ENCODE measurements around the gene ASAP3. TPM values are rescaled to one million over a fixed set of nuclear protein-coding genes. Genes with fewer than 3 reads are reported as not detected.
"Not testable (repeated sequence)": the region's sequence is repeated elsewhere in the genome, so short reads cannot be mapped to it uniquely, and the experiment has no call there.

ASAP3 gene
- total RNA-seq, 4 donors from 2014 or later = 69.3 to 75.7 (median 73.6) TPM

DNA sequence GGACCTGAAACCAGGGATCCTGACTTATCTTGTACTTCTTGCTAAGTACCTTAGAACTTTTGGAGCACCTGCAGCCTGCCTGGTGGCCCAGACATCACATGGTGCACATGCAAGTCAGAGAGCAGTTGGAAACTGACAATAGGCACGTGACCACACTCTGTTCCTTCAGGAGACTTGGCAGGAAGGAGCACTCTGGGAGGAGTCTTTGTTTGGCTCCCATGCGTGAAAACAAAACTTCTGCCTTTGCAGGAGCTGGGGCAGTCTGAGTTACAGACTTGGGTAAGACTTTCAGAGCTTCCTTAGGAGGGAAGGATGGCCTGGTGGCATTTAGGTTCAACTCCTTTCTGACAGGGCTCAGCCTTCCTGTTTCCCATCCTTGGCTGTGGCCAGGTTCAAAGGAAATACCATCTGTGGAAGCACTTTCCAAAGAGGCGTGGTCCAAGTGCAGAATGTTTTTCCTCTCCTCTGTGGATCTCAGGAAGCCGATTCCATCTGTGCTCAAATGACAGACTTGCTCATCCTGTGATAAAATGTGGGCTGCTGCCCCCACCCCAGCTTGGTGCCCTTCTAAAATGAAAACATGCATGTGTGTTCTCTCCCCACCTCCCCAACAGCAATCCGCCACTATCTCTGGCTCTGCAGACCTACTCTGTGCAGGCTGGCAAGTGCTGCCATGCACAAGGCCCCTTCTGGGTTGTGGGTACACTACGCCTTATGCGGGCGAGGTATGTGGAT lies 100.2 kb downstream of the ASAP3 start:
- Histone ChIP-seq H3K36me3 (peaks cover 0 to 6% of the 10 kb centered on the region in 2 donors), H3K27me3 (no peaks in the 10 kb centered on the region), H3K4me1 (peaks cover 0 to 21% of the 10 kb centered on the region in 2 donors), H3K4me3 (replicated peaks in 1 of 3) (no peak overlapping the region), H3K9me3 (no peaks in the 10 kb centered on the region), H3K27ac (peak overlapping the region in 1 of 3 donors; percentile 26)
- TF ChIP-seq, protein P1, sequence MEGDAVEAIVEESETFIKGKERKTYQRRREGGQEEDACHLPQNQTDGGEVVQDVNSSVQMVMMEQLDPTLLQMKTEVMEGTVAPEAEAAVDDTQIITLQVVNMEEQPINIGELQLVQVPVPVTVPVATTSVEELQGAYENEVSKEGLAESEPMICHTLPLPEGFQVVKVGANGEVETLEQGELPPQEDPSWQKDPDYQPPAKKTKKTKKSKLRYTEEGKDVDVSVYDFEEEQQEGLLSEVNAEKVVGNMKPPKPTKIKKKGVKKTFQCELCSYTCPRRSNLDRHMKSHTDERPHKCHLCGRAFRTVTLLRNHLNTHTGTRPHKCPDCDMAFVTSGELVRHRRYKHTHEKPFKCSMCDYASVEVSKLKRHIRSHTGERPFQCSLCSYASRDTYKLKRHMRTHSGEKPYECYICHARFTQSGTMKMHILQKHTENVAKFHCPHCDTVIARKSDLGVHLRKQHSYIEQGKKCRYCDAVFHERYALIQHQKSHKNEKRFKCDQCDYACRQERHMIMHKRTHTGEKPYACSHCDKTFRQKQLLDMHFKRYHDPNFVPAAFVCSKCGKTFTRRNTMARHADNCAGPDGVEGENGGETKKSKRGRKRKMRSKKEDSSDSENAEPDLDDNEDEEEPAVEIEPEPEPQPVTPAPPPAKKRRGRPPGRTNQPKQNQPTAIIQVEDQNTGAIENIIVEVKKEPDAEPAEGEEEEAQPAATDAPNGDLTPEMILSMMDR (IDR thresholded peaks at IDR 0.05) = no peak
- TF ChIP-seq POLR2A (IDR thresholded peaks at IDR 0.05) = no peak
- intact Hi-C loops (cut with DNase I) = no loop called here
- DNase-seq = no peak
- 67 to 75% methylated on average over 7 to 8 of the region's 8 CpGs for whole genome bisulfite sequencing, 2 donors

DNA sequence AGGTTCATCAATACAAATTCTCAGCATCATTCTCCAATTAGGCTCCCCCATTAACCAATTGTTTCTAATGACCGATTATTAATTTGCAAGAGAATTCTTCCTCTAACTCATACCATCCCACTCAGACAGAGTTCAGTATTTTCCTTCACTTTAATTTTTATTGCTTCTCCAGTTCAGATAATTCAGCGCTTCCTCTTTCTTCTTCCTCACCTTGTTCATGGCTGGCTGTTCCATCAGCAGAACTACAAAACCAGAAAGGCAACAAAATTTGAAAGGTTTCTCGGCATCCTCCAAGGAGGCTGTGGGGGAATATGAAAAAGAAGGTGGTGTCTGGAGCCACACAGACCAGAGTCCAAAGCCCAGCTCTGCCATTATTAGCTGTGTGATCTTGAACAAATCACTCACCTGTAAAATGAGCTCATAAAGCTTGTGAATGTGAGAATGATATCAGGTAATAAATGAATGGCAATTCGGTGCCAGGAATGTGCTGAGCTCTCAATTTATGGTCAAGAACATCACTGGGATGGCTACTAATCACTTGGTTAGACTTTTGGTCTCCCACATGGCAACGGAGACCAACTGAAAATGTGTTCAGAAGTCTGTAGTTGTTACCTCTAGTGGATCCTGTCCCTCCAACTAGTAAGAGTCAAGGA lies 102.6 kb downstream of the ASAP3 start:
- no peaks in the 10 kb centered on the region for H3K27me3 ChIP-seq
- intact Hi-C loops (cut with DNase I) = no loop called here
- no peak overlapping the region for H3K4me3 ChIP-seq (replicated peaks in 1 of 3)
- no peak for DNase-seq
- peaks cover 18 to 45% of the 10 kb centered on the region in 2 donors for H3K4me1 ChIP-seq
- 90 to 95% methylated on average over 5 of the region's 5 CpGs for WGBS, 2 donors
- no peaks in the 10 kb centered on the region for H3K9me3 ChIP-seq
- no peak overlapping the region for H3K27ac ChIP-seq
- peaks cover 0 to 6% of the 10 kb centered on the region in 2 donors for H3K36me3 ChIP-seq
- TF ChIP-seq POLR2A (IDR thresholded peaks at IDR 0.05) = no peak
- TF ChIP-seq, protein P1 (IDR thresholded peaks at IDR 0.05) = no peak

- no peak overlapping the region for H3K4me3 ChIP-seq (replicated peaks in 1 of 3)
- H3K9me3 ChIP-seq = no peaks in the 10 kb centered on the region
- intact Hi-C loops (cut with DNase I) = no loop called here
- H3K27ac ChIP-seq = peak overlapping the region in 2 of 3 donors; percentile 28 to 36
- 66 to 80% methylated on average over 4 to 5 of the region's 5 CpGs for WGBS, 2 donors
- DNase-seq = no peak
- peaks cover 0 to 6% of the 10 kb centered on the region in 2 donors for H3K36me3 ChIP-seq
- H3K4me1 ChIP-seq = peaks cover 18 to 46% of the 10 kb centered on the region in 2 donors
- no peak for TF ChIP-seq POLR2A (IDR thresholded peaks at IDR 0.05)
- TF ChIP-seq, protein P1 (IDR thresholded peaks at IDR 0.05) = no peak
- no peaks in the 10 kb centered on the region for H3K27me3 ChIP-seq
Observed at GRCh38 chr1:23380719-23381118, 103.3 kb downstream of the ASAP3 start.

DNA sequence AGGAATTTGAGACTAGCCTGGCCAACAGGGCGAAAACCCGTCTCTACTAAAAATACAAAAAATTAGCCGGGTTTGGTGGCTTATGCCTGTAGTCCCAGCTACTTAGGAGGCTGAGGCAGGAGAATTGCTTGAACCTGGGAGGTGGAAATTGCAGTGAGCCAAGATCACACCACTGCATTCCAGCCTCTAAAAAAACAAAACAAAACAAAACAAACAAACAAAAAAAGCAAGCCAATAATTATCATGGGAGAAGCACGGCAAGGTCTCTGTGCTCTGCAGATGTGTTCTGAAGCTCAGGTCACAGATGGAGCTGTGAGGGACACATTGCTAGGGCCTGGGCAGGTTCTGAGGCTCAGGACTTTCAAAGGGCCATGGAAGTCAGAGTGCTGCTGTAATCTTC lies 103.7 kb downstream of the ASAP3 start:
- Histone ChIP-seq H3K4me1 (peaks cover 22 to 49% of the 10 kb centered on the region in 2 donors), H3K27ac (peak overlapping the region; percentile 24 to 36 (median 28))
- H3K9me3 ChIP-seq; H3K36me3 ChIP-seq; DNase-seq; H3K4me3 ChIP-seq (replicated peaks in 1 of 3); intact Hi-C loops (cut with DNase I); H3K27me3 ChIP-seq: not testable (repeated sequence)
- WGBS, 2 donors = 31 to 37% methylated on average over 4 of the region's 4 CpGs

Other genes starting within 250 kb of the ASAP3 start
- gene HNRNPR, start 139.9 kb downstream of the ASAP3 start, total RNA-seq = 100 to 1,000 TPM in 2 of 4 donors, 10 to 100 TPM in 2; 82.8 to 107 (median 99.4) TPM
- 10 to 100 TPM; 22.0 to 44.0 (median 31.1) TPM for gene ZNF436, start 114.3 kb downstream of the ASAP3 start, total RNA-seq
- 10 to 100 TPM; 26.8 to 50.4 (median 48.0) TPM for gene TCEA3, start 59.4 kb downstream of the ASAP3 start, total RNA-seq
- gene E2F2, start 47.1 kb upstream of the ASAP3 start, total RNA-seq = under 1 TPM in 3 of 4 donors, not detected in 1; 0.10 to 0.27 (median 0.17) TPM
- 100 to 1,000 TPM; 279 to 388 (median 343) TPM for gene ID3, start 75.3 kb upstream of the ASAP3 start, total RNA-seq
- gene RPL11, start 207.6 kb upstream of the ASAP3 start, total RNA-seq = 1,000 to 10,000 TPM in 1 of 4 donors, 100 to 1,000 TPM in 3; 669 to 1,720 (median 801) TPM

Measured in thyroid gland (tissue), 4 donors.